ENCODE data around the gene TRIM26.

Gene TRIM26

DNA sequence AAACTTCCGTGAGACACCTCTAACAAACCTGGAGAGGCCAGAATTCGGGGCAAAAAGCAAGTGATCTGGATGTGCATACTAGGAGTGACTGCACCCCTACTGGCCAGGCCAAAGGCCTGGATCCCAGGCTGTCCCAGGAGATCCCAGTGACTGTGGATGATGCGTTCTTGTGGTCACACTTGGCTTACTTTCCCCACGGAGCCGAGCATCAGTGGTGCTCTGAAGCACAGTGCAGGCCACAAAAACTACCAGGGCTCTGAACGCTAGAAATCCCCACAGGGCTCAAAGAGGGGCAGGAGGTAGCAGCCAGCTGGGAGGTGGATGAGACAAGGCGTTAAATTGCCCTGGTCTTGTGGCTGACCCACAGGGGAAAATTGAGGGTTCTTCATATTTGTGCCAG is 7.1 kb downstream of the TRIM26 start:
- peaks cover 3% of the 10 kb centered on the region in 2 experiments for H3K36me3 ChIP-seq (ENCODE audit: control insufficient read depth in 1 of 2, insufficient read depth in 2 of 2, low read length in 2 of 2)
- no peak overlapping the region for H3K9ac ChIP-seq (ENCODE audit: low read length)
- H4K91ac ChIP-seq (ENCODE audit: low read depth, low read length): no peak overlapping the region
- H3K27ac ChIP-seq (ENCODE audit: low read depth, low read length): no peak overlapping the region
- H2AK5ac ChIP-seq (ENCODE audit: low read length): no peak overlapping the region
- no peak overlapping the region for H4K8ac ChIP-seq (ENCODE audit: low read depth, low read length)
- H2AFZ ChIP-seq (ENCODE audit: insufficient read depth, low read length, poor library complexity): no peak overlapping the region
- no peaks in the 10 kb centered on the region for H3K27me3 ChIP-seq (ENCODE audit: insufficient read depth, low read length)
- H3K23ac ChIP-seq (ENCODE audit: low read length): no peak overlapping the region
- H2BK12ac ChIP-seq (ENCODE audit: low read length): no peak overlapping the region
- H3K9me3 ChIP-seq (ENCODE audit: insufficient read depth, low read depth, low read length): no peaks in the 10 kb centered on the region
- H3K4me2 ChIP-seq (ENCODE audit: low read length): no peak overlapping the region
- H3K79me2 ChIP-seq (ENCODE audit: control insufficient read depth, insufficient read depth, low read length, poor library complexity): peaks cover 11% of the 10 kb centered on the region
- H3K4me1 ChIP-seq (ENCODE audit: control insufficient read depth in 1 of 2, insufficient read depth in 2 of 2, low read length in 2 of 2): peaks cover 4 to 6% of the 10 kb centered on the region in 2 experiments
- H3K18ac ChIP-seq (ENCODE audit: low read length): no peak overlapping the region
- H2BK5ac ChIP-seq (ENCODE audit: low read depth, low read length, poor library complexity): no peak overlapping the region
- H3K4me3 ChIP-seq (ENCODE audit: low read depth, low read length): peak overlapping the region; percentile 55
- H3K79me1 ChIP-seq (ENCODE audit: low read length): no peaks in the 10 kb centered on the region
- no peak overlapping the region for H3K14ac ChIP-seq (ENCODE audit: low read length)
- H3K4ac ChIP-seq (ENCODE audit: low read depth, low read length): peak overlapping the region; percentile 78
- DNase-seq: no peak
- H4K12ac ChIP-seq (ENCODE audit: low read depth, low read length): no peak overlapping the region
- no CpG with 5 or more reads among the region's 7 CpGs for WGBS (ENCODE audit: extremely low coverage, insufficient coverage, insufficient read length)
- no peak overlapping the region for H2BK120ac ChIP-seq (ENCODE audit: insufficient read depth, low read length, poor library complexity)

DNA sequence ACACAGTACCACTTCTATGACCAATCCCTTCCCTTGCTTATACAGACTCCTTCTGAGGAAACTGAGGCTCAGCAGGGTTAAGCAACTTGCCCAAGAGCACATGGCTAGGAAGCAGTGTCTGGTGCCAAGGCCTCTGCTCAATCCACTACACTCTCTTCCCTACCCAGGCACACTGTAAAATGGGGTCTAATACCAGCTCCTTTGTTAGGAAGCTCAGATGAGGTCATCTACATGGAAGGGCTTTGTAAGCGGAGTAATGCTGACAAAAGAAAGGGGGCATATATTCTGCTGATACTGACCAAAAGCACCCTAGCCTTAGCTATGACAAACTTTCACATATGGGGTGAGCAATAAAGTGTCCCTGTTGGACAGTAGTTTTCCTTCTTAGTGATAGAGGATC is 9.1 kb downstream of the TRIM26 start:
- no peak for DNase-seq
- Histone ChIP-seq H3K14ac (ENCODE audit: low read length) (no peak overlapping the region), H3K18ac (ENCODE audit: low read length) (no peak overlapping the region), H2BK5ac (ENCODE audit: low read depth, low read length, poor library complexity) (no peak overlapping the region), H3K9ac (ENCODE audit: low read length) (no peak overlapping the region), H3K4me3 (ENCODE audit: low read depth, low read length) (no peak overlapping the region), H4K91ac (ENCODE audit: low read depth, low read length) (no peak overlapping the region), H2AFZ (ENCODE audit: insufficient read depth, low read length, poor library complexity) (no peak overlapping the region), H4K8ac (ENCODE audit: low read depth, low read length) (no peak overlapping the region), H3K23ac (ENCODE audit: low read length) (no peak overlapping the region), H3K9me3 (ENCODE audit: insufficient read depth, low read depth, low read length) (no peaks in the 10 kb centered on the region), H3K4me2 (ENCODE audit: low read length) (no peak overlapping the region), H2AK5ac (ENCODE audit: low read length) (no peak overlapping the region), H3K79me2 (ENCODE audit: control insufficient read depth, insufficient read depth, low read length, poor library complexity) (peaks cover 11% of the 10 kb centered on the region), H4K12ac (ENCODE audit: low read depth, low read length) (no peak overlapping the region), H3K4me1 (ENCODE audit: control insufficient read depth in 1 of 2, insufficient read depth in 2 of 2, low read length in 2 of 2) (peaks cover 4 to 6% of the 10 kb centered on the region in 2 experiments), H3K27ac (ENCODE audit: low read depth, low read length) (no peak overlapping the region), H3K79me1 (ENCODE audit: low read length) (no peaks in the 10 kb centered on the region), H3K27me3 (ENCODE audit: insufficient read depth, low read length) (no peaks in the 10 kb centered on the region), H3K4ac (ENCODE audit: low read depth, low read length) (no peak overlapping the region), H2BK120ac (ENCODE audit: insufficient read depth, low read length, poor library complexity) (no peak overlapping the region), H3K36me3 (ENCODE audit: control insufficient read depth in 1 of 2, insufficient read depth in 2 of 2, low read length in 2 of 2) (peaks cover 8 to 15% of the 10 kb centered on the region in 2 experiments), H2BK12ac (ENCODE audit: low read length) (no peak overlapping the region)
- no CpG with 5 or more reads among the region's 1 CpG for WGBS (ENCODE audit: extremely low coverage, insufficient coverage, insufficient read length)

DNA sequence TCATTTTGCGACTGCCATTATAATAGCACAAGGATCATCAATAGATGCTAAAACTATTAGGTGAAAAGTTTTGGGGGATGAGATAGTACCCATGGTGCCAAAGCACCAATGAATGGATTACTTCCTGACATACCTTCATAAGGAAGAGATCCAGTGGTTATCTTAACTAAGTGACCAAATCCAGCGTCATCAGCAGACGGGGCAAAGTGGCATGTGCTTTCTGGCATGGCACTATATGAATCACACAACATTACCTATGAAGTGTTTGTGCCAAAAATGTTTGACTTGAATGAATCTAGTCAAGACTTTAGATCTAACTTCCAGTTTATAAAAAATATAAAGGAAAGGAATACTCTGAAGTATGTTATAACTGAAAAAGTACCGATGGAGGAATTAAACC is 10.8 kb downstream of the TRIM26 start:
- Histone ChIP-seq H3K4me1 (ENCODE audit: control insufficient read depth in 1 of 2, insufficient read depth in 2 of 2, low read length in 2 of 2) (peaks cover under 1% of the 10 kb centered on the region in 2 experiments), H3K27me3 (ENCODE audit: insufficient read depth, low read length) (no peaks in the 10 kb centered on the region), H2AFZ (ENCODE audit: insufficient read depth, low read length, poor library complexity) (no peak overlapping the region), H3K18ac (ENCODE audit: low read length) (no peak overlapping the region), H3K79me2 (ENCODE audit: control insufficient read depth, insufficient read depth, low read length, poor library complexity) (peaks cover 7% of the 10 kb centered on the region), H3K36me3 (ENCODE audit: control insufficient read depth in 1 of 2, insufficient read depth in 2 of 2, low read length in 2 of 2) (peaks cover 22 to 30% of the 10 kb centered on the region in 2 experiments), H4K8ac (ENCODE audit: low read depth, low read length) (no peak overlapping the region), H2BK12ac (ENCODE audit: low read length) (no peak overlapping the region), H3K79me1 (ENCODE audit: low read length) (no peaks in the 10 kb centered on the region), H4K12ac (ENCODE audit: low read depth, low read length) (no peak overlapping the region), H3K4me3 (ENCODE audit: low read depth, low read length) (no peak overlapping the region), H3K9me3 (ENCODE audit: insufficient read depth, low read depth, low read length) (no peaks in the 10 kb centered on the region), H3K23ac (ENCODE audit: low read length) (no peak overlapping the region), H3K9ac (ENCODE audit: low read length) (no peak overlapping the region), H2AK5ac (ENCODE audit: low read length) (no peak overlapping the region), H2BK120ac (ENCODE audit: insufficient read depth, low read length, poor library complexity) (no peak overlapping the region), H3K4ac (ENCODE audit: low read depth, low read length) (no peak overlapping the region), H2BK5ac (ENCODE audit: low read depth, low read length, poor library complexity) (no peak overlapping the region), H3K14ac (ENCODE audit: low read length) (no peak overlapping the region), H4K91ac (ENCODE audit: low read depth, low read length) (no peak overlapping the region), H3K4me2 (ENCODE audit: low read length) (no peak overlapping the region), H3K27ac (ENCODE audit: low read depth, low read length) (no peak overlapping the region)
- no peak for DNase-seq
- WGBS (ENCODE audit: extremely low coverage, insufficient coverage, insufficient read length): no CpG with 5 or more reads among the region's 4 CpGs

GRCh38 chr6:30200551-30201281 is 12.5 kb downstream of the TRIM26 start:
- no peak overlapping the region for H3K27ac ChIP-seq (ENCODE audit: low read depth, low read length)
- no peaks in the 10 kb centered on the region for H3K4me1 ChIP-seq (ENCODE audit: control insufficient read depth in 1 of 2, insufficient read depth in 2 of 2, low read length in 2 of 2)
- H4K8ac ChIP-seq (ENCODE audit: low read depth, low read length): no peak overlapping the region
- no peaks in the 10 kb centered on the region for H3K27me3 ChIP-seq (ENCODE audit: insufficient read depth, low read length)
- no peak overlapping the region for H3K4ac ChIP-seq (ENCODE audit: low read depth, low read length)
- H3K9me3 ChIP-seq (ENCODE audit: insufficient read depth, low read depth, low read length): peaks cover 1% of the 10 kb centered on the region
- H2BK120ac ChIP-seq (ENCODE audit: insufficient read depth, low read length, poor library complexity): no peak overlapping the region
- no peak overlapping the region for H3K4me3 ChIP-seq (ENCODE audit: low read depth, low read length)
- H3K36me3 ChIP-seq (ENCODE audit: control insufficient read depth in 1 of 2, insufficient read depth in 2 of 2, low read length in 2 of 2): peaks cover 34 to 41% of the 10 kb centered on the region in 2 experiments
- DNase-seq: no peak
- peaks cover 2% of the 10 kb centered on the region for H3K79me2 ChIP-seq (ENCODE audit: control insufficient read depth, insufficient read depth, low read length, poor library complexity)
- H4K91ac ChIP-seq (ENCODE audit: low read depth, low read length): no peak overlapping the region
- no peaks in the 10 kb centered on the region for H3K79me1 ChIP-seq (ENCODE audit: low read length)
- H3K18ac ChIP-seq (ENCODE audit: low read length): no peak overlapping the region
- no peak overlapping the region for H2BK5ac ChIP-seq (ENCODE audit: low read depth, low read length, poor library complexity)
- no peak overlapping the region for H3K23ac ChIP-seq (ENCODE audit: low read length)
- H2AK5ac ChIP-seq (ENCODE audit: low read length): no peak overlapping the region
- H2BK12ac ChIP-seq (ENCODE audit: low read length): no peak overlapping the region
- no peak overlapping the region for H3K14ac ChIP-seq (ENCODE audit: low read length)
- WGBS (ENCODE audit: extremely low coverage, insufficient coverage, insufficient read length): no CpG with 5 or more reads among the region's 6 CpGs
- no peak overlapping the region for H3K9ac ChIP-seq (ENCODE audit: low read length)
- no peak overlapping the region for H2AFZ ChIP-seq (ENCODE audit: insufficient read depth, low read length, poor library complexity)
- H4K12ac ChIP-seq (ENCODE audit: low read depth, low read length): no peak overlapping the region
- no peak overlapping the region for H3K4me2 ChIP-seq (ENCODE audit: low read length)
